HepG2 (cell line): ENCODE measurements around the gene SCIN. TPM values are rescaled to one million over a fixed set of nuclear protein-coding genes. Genes with fewer than 3 reads are reported as not detected.

Experiments
- ARHGAP35 ChIP-seq: sonication (generic); formaldehyde crosslinking; IDR thresholded peaks from 2 replicates; pipeline ENCODE4 v1.9.0; 2022; ENCODE audit warnings: mild to moderate bottlenecking, inconsistent platforms, moderate library complexity, missing genetic modification reagents, borderline replicate concordance
- CAMTA2 ChIP-seq: sonication (generic); formaldehyde crosslinking; IDR thresholded peaks from 2 replicates; pipeline ENCODE4 v1.4.0; 2020; ENCODE audit warnings: mild to moderate bottlenecking, missing genetic modification reagents, borderline replicate concordance
- HHEX ChIP-seq: IDR thresholded peaks from 2 replicates; pipeline ENCODE4 v1.6.1; 2016; ENCODE audit warnings: control low read depth
- HIC2 ChIP-seq: sonication (generic); formaldehyde crosslinking; IDR thresholded peaks from 2 replicates; pipeline ENCODE4 v1.9.0; 2022; ENCODE audit warnings: low read depth, missing genetic modification reagents
- HOMEZ ChIP-seq: IDR thresholded peaks from 2 replicates; pipeline ENCODE4 v1.6.1; 2016; ENCODE audit warnings: low read depth
- SMYD3 ChIP-seq: sonication (generic); formaldehyde crosslinking; IDR thresholded peaks from 2 replicates; pipeline ENCODE4 v1.8.1; 2023; ENCODE audit warnings: mild to moderate bottlenecking, missing genetic modification reagents
- SRY ChIP-seq: sonication (generic); formaldehyde crosslinking; IDR thresholded peaks from 2 replicates; pipeline ENCODE4 v1.8.0; 2022; ENCODE audit warnings: mild to moderate bottlenecking, missing genetic modification reagents
- STAG1 ChIP-seq: sonication (generic); formaldehyde crosslinking; IDR thresholded peaks from 2 replicates; pipeline ENCODE4 v1.4.0; 2020; ENCODE audit warnings: missing genetic modification reagents
- STAT6 ChIP-seq: sonication (generic); formaldehyde crosslinking; IDR thresholded peaks from 2 replicates; pipeline ENCODE4 v1.4.0; 2020; ENCODE audit warnings: missing genetic modification reagents, mild to moderate bottlenecking, borderline replicate concordance
- TP53 ChIP-seq: sonication (generic); formaldehyde crosslinking; conservative IDR thresholded peaks from 2 replicates; pipeline ENCODE4 v1.4.0; 2020; ENCODE audit warnings: missing genetic modification reagents
- U2AF2 ChIP-seq: fragments of 200-400 bp; formaldehyde crosslinking; IDR thresholded peaks from 2 replicates; pipeline ENCODE4 v1.6.1; 2017; ENCODE audit warnings: low read depth, mild to moderate bottlenecking, low read length
- ZBTB49 ChIP-seq: sonication (generic); formaldehyde crosslinking; IDR thresholded peaks from 2 replicates; pipeline ENCODE4 v1.4.0; 2020; ENCODE audit warnings: missing genetic modification reagents, borderline replicate concordance
- ZKSCAN5 ChIP-seq: sonication (generic); formaldehyde crosslinking; IDR thresholded peaks from 2 replicates; pipeline ENCODE4 v1.5.1; 2020; ENCODE audit warnings: mild to moderate bottlenecking, missing genetic modification reagents
- ZNF138 ChIP-seq: sonication (generic); formaldehyde crosslinking; IDR thresholded peaks from 2 replicates; pipeline ENCODE4 v1.5.0; 2020; ENCODE audit warnings: mild to moderate bottlenecking, low read depth, missing genetic modification reagents
- ZNF225 ChIP-seq: sonication (generic); formaldehyde crosslinking; IDR thresholded peaks from 2 replicates; pipeline ENCODE4 v1.4.0; 2020; ENCODE audit warnings: mild to moderate bottlenecking, missing genetic modification reagents
- ZNF3 ChIP-seq: IDR thresholded peaks from 2 replicates; pipeline ENCODE4 v1.7.0; 2017; ENCODE audit warnings: inconsistent platforms
- ZNF572 ChIP-seq: sonication (generic); formaldehyde crosslinking; IDR thresholded peaks from 2 replicates; pipeline ENCODE4 v1.5.1; 2020; ENCODE audit warnings: mild to moderate bottlenecking, missing genetic modification reagents
- ZNF672 ChIP-seq: sonication (generic); formaldehyde crosslinking; IDR thresholded peaks from 2 replicates; pipeline ENCODE4 v1.8.1; 2022; ENCODE audit warnings: missing genetic modification reagents
- ZNF850 ChIP-seq: sonication (generic); formaldehyde crosslinking; conservative IDR thresholded peaks from 2 replicates; pipeline ENCODE4 v1.9.0; 2021; ENCODE audit warnings: mild to moderate bottlenecking, missing genetic modification reagents
- polyA plus RNA-seq, 8 experiments: library from polyadenylated mRNA; depleted of rRNA in 3 of 8; stranded (reverse) in 7 of 8; unstranded in 1 of 8; fragments of >200 nt; fragmentation: Illumina TruSeq in 4 of 8; extraction: Trizol in 4 of 8; gene quantifications; 2 replicates each; pipeline versions ENCODE4 v1.2.1 to v1.2.3, GENCODE V29; 2011 to 2016; ENCODE audit warnings: low read depth in 4 of 8, missing spikeins in 1 of 8, mixed read lengths in 1 of 8; ENCODE audit not compliant: insufficient read depth in 1 of 8
- total RNA-seq, 5 experiments: library from RNA; depleted of rRNA; stranded (reverse); fragments of >200 nt; fragmentation: Illumina TruSeq; extraction: Trizol; gene quantifications; 2 replicates each; pipeline ENCODE4 v1.2.3, GENCODE V29; 2016; ENCODE audit warnings: low read depth in 1 of 5
- TF ChIP-seq, protein P1 (sequence below): IDR thresholded peaks from 2 replicates; pipeline ENCODE4 v1.6.1; 2016; ENCODE audit warnings: missing biosample characterization, missing genetic modification reagents, low read depth

SCIN gene
- total and polyA plus RNA-seq, 2 of the 13 experiments (the other 11 are each of a cell fraction or from before 2014, with no cell fraction given) = not detected

DNA sequence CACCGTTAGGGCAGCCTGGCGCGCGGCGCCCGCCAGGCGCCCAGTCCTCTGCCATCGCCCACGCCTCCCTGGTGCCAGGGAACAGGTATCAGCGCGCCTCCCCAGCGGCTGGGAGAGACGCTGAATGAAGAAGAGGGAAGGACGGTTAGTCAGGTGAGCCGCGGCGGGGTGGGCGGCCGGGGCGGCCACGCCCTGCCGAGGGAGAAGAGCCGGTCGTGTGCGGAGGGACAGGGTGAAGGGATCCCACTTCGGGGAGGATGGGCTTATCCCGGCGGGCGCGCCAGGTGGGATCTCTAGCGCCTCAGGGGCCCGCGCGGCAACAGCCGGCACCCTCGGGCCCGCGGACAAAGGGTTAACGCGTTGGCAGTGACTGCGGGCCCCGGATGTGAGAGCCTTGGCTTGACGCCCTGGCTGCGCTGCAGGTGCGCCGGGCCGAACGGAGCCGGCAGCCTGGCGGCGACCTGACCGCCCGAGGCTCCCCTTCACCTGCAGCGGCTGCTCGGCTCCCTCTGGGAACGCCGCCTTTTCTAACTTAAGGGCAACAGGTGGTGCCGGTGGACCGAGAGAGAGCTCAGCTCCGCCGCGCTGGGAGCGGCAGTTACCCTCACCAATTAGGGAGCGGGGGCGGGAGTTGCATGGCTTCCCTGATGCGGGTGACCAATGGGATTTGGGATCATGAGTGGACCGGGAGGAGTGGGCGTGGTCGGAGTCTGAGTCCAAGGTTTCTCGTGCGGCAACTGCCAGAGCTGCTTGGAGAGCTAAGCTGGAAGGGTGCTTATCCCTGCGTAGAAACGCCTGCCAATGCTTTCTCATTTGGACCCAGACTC is 116.6 kb downstream of the SCIN start, which contains the start of gene ARL4A (continued):
- TF ChIP-seq ZNF138 (CRISPR knock-in tag) (no peak), ARHGAP35 (no peak), ZNF3 (CRISPR knock-in tag) (no peak), TP53 (no peak), HIC2 (CRISPR knock-in tag) (0 out of 2 replicates have a peak, but pooled peaks have one; percentile 36), ZNF572 (CRISPR knock-in tag) (no peak), CAMTA2 (CRISPR knock-in tag) (peak; percentile 32; the same call in 1 of the 2 replicates), STAT6 (peak; percentile 89; the same call in 1 of the 2 replicates), ZNF225 (CRISPR knock-in tag) (peak; percentile 68; the same call in 1 of the 2 replicates), ZNF850 (CRISPR knock-in tag) (no peak), SMYD3 (CRISPR knock-in tag) (no peak), ZBTB49 (CRISPR knock-in tag) (no peak), SRY (peak; percentile 91; the same call in 1 of the 2 replicates), ZNF672 (no peak), HOMEZ (CRISPR knock-in tag) (peak; percentile 87; the same call in 1 of the 2 replicates), ZKSCAN5 (CRISPR knock-in tag) (no peak), STAG1 (CRISPR knock-in tag) (peak; percentile 88), HHEX (CRISPR knock-in tag) (no peak), U2AF2 (no peak)
- TF ChIP-seq, protein P1, sequence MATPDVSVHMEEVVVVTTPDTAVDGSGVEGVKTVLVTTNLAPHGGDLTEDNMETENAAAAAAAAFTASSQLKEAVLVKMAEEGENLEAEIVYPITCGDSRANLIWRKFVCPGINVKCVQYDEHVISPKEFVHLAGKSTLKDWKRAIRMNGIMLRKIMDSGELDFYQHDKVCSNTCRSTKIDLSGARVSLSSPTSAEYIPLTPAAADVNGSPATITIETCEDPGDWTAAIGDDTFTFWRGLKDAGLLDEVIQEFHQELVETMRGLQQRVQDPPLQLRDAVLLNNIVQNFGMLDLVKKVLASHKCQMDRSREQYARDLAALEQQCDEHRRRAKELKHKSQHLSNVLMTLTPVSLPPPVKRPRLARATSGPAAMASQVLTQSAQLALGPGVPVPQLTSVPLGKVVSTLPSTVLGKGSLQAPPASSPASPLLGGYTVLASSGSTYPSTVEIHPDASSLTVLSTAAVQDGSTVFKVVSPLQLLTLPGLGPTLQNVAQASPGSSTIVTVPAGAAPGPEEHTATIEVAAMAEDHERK (CRISPR knock-in tag) = no peak
